PC-9 (cell line): ENCODE measurements around the gene IL10RB. TPM values are rescaled to one million over a fixed set of nuclear protein-coding genes. Genes with fewer than 3 reads are reported as not detected.
A peak's percentile ranks its signal among the peaks of the same experiment; 100 is the strongest.

Source experiments
- Bru-seq: library from RNA; stranded (reverse); fragments of 400-500 nt; gene quantifications from one replicate; lab custom pipeline; 2021; lab: Mats Ljungman, UMichigan
- BruChase-seq, 2 experiments: library from RNA; stranded (reverse); fragments of 400-500 nt; gene quantifications; one replicate each; lab custom pipeline; 2021; lab: Mats Ljungman, UMichigan
- BruUV-seq: library from RNA; stranded (reverse); fragments of 400-500 nt; replicated peaks from 2 replicates; lab custom pipeline; 2021; lab: Mats Ljungman, UMichigan
- CTCF ChIA-PET: fragments of 300-600 bp; sonication (Branson Sonifier 250); formaldehyde crosslinking; loops from one replicate; lab custom pipeline; 2022; ENCODE audit warnings: antibody characterized with exemption; lab: Charles Lee
- POLR2A ChIA-PET: fragments of 300-600 bp; sonication (Branson Sonifier 250); formaldehyde crosslinking; loops from one replicate; lab custom pipeline; 2022; ENCODE audit warnings: antibody characterized with exemption; ENCODE audit not compliant: unreplicated experiment; lab: Charles Lee
- DNase-seq, 2 experiments: peaks; one replicate each; pipeline versions ENCODE4 v3.0.0 to v3.0.0-alpha.2; 2015 to 2022; ENCODE audit warnings: mixed read lengths in 1 of 2
- H2AFZ ChIP-seq: fragments of 200-600 bp; sonication (generic); 2 replicates; pipeline ENCODE4 v1.8.1; 2017; ENCODE audit warnings: antibody characterized with exemption
- H3F3A ChIP-seq: fragments of 200-600 bp; sonication (generic); 2 replicates; pipeline ENCODE4 v1.8.1; 2017; ENCODE audit warnings: antibody characterized with exemption, mild to moderate bottlenecking, low read depth; ENCODE audit not compliant: insufficient read depth
- H3K27ac ChIP-seq: fragments of 200-600 bp; sonication (generic); 2 replicates; pipeline ENCODE4 v1.6.1; 2016; ENCODE audit warnings: mixed run types
- H3K27me3 ChIP-seq: fragments of 200-600 bp; sonication (generic); 2 replicates; pipeline ENCODE4 v1.6.1; 2016; ENCODE audit warnings: low read depth, mixed run types; ENCODE audit not compliant: insufficient read depth
- H3K36me3 ChIP-seq: fragments of 200-600 bp; sonication (generic); 2 replicates; pipeline ENCODE4 v1.6.1; 2016; ENCODE audit warnings: low read depth, mixed run types
- H3K4me1 ChIP-seq: fragments of 200-600 bp; sonication (generic); replicated peaks from 2 replicates; pipeline ENCODE4 v1.6.1; 2016; ENCODE audit warnings: mixed run types; ENCODE audit not compliant: insufficient read depth
- H3K4me2 ChIP-seq: fragments of 200-600 bp; sonication (generic); 2 replicates; pipeline ENCODE4 v1.6.1; 2017; ENCODE audit warnings: mixed run types
- H3K4me3 ChIP-seq: fragments of 200-600 bp; sonication (generic); 2 replicates; pipeline ENCODE4 v1.6.1; 2016; ENCODE audit warnings: mixed run types
- H3K79me2 ChIP-seq: fragments of 200-600 bp; sonication (generic); 2 replicates; pipeline ENCODE4 v1.6.1; 2017; ENCODE audit warnings: low read depth, mixed run types
- H3K9me2 ChIP-seq: fragments of 200-600 bp; sonication (generic); 2 replicates; pipeline ENCODE4 v1.8.1; 2017; ENCODE audit warnings: mild to moderate bottlenecking; ENCODE audit not compliant: insufficient read depth
- H3K9me3 ChIP-seq: fragments of 200-600 bp; sonication (generic); 2 replicates; pipeline ENCODE4 v1.8.1; 2016; ENCODE audit warnings: low read depth; ENCODE audit not compliant: insufficient read depth
- H4K20me1 ChIP-seq: fragments of 200-600 bp; sonication (generic); 2 replicates; pipeline ENCODE4 v1.8.1; 2017; ENCODE audit not compliant: insufficient read depth
- CTCF ChIP-seq: fragments of 200-600 bp; sonication (generic); conservative IDR thresholded peaks from 2 replicates; pipeline ENCODE4 v1.6.1; 2017; ENCODE audit warnings: mixed run types, antibody characterized with exemption, mild to moderate bottlenecking, moderate library complexity
- EZH2 ChIP-seq: fragments of 200-600 bp; sonication (generic); IDR thresholded peaks from 2 replicates; pipeline ENCODE4 v1.8.0; 2017; ENCODE audit warnings: antibody characterized with exemption, low read depth
- intact Hi-C: fragments of 100-400 bp; cut with micrococcal nuclease; formaldehyde crosslinking; loops from one replicate; pipeline ENCODE4 v1.10.0; 2022; ENCODE audit not compliant: unreplicated experiment
- long read RNA-seq: library from polyadenylated mRNA; stranded (forward); transcript quantifications from one replicate; pipeline ENCODE4 v2.0.0, GENCODE V29; 2022
- total RNA-seq: library from RNA; stranded (reverse); gene quantifications from 2 replicates; pipeline ENCODE4 v1.2.3, GENCODE V29; 2021

IL10RB gene
- total RNA-seq, result 18.3 and 23.1 TPM in 2 replicates
- percentile 62 among the genes with signal in this experiment for Bru-seq, nascent RNA
- percentile 84 among the genes with signal in this experiment for BruChase-seq, experiment 1, labeled RNA remaining after a 2-hour chase
- percentile 90 among the genes with signal in this experiment for BruChase-seq, experiment 2, labeled RNA remaining after a 6-hour chase
- long read RNA-seq, transcript IL10RB-201 (7 exons, 1,963 nt), result major isoform, 25 of 30 reads
- long read RNA-seq, partial matches to known transcripts, result 1 of 30 reads
- long read RNA-seq, other reads (novel, unspliced or antisense), result 3 of 30 reads

DNA sequence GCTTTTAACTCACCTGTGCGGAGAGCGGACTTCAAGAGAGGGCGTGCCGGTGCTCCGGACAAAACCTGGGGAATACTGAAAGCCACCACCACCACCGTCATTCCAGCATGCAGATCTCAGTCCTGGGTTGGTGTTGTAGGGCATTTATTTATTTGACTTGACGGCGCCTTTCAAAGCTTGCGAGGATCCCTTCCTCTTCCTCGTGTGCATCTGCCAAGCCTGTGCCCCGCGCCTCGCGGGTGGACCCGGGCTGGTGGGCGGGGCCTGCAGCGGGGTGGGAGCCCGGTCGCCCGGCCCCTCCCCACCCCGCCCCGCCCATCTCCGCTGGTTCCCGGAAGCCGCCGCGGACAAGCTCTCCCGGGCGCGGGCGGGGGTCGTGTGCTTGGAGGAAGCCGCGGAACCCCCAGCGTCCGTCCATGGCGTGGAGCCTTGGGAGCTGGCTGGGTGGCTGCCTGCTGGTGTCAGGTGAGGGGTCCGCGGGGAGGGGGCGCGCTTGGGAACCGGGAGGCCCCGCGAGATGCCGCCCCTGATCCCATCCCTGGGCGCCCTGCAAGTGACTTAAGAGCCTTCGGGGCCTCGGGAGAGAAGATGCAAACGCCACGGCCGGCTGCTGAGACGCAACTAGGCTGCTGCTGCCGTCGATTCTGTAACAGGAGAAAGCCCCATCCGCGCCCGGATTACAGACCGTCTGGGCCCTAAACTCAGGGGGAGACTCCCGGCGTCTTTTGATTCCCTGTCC is at the start of gene IL10RB:
TSS of gene IL10RB (plus strand) at position 318 of the 739 bp plus-strand sequence. CDS start at position 417, 99 bp downstream.
- Histone ChIP-seq H3F3A (peaks cover 26% of the 10 kb centered on the region; the same call in 1 of the 2 replicates), H3K4me2 (peak within 1 kb of the TSS; percentile 83), H3K27me3 (no peaks in the 10 kb centered on the region), H3K4me3 (peak within 1 kb of the TSS; percentile 71), H3K27ac (no peak within 1 kb of the TSS), H3K79me2 (no peaks in the 10 kb centered on the region), H3K36me3 (no peaks in the 10 kb centered on the region), H3K9me2 (no peaks in the 10 kb centered on the region), H2AFZ (peak within 1 kb of the TSS; percentile 91), H3K9me3 (no peaks in the 10 kb centered on the region), H4K20me1 (no peaks in the 10 kb centered on the region), H3K4me1 (peaks cover 23% of the 10 kb centered on the region)
- intact Hi-C loops, result loop anchor here (5.0 kb wide), 1 partner anchor 61 kb away; no protein-coding TSS in a partner anchor
- ChIA-PET CTCF (interaction anchor here (0.5 kb wide), 1 partner anchor 176 kb away, joined by 3 read pairs; no protein-coding TSS in a partner anchor), POLR2A (no interaction called here)
- DNase-seq, result peak in 1 of 2 experiments; percentile 55
- no peak for TF ChIP-seq EZH2
- TF ChIP-seq CTCF, result no peak
- no TSS peak for BruUV-seq

GRCh38 chr21:33217138-33217520 is 49.0 kb upstream of the IL10RB start:
- no TSS peak for BruUV-seq
- no peaks in the 10 kb centered on the region for H3K9me3 ChIP-seq
- no peaks in the 10 kb centered on the region for H3K27me3 ChIP-seq
- H3K4me1 ChIP-seq, result peaks cover 10% of the 10 kb centered on the region
- no peak for DNase-seq
- no peaks in the 10 kb centered on the region for H4K20me1 ChIP-seq
- TF ChIP-seq EZH2 (no peak), CTCF (no peak)
- intact Hi-C loops, result no loop called here
- POLR2A ChIA-PET, result no interaction called here
- H3K36me3 ChIP-seq, result no peaks in the 10 kb centered on the region
- no peak overlapping the region for H3K4me2 ChIP-seq
- no peaks in the 10 kb centered on the region for H3F3A ChIP-seq
- CTCF ChIA-PET, result interaction anchor here (0.6 kb wide), 1 partner anchor 166 kb away, joined by 9 read pairs; no protein-coding TSS in a partner anchor
- H3K4me3 ChIP-seq, result no peak overlapping the region
- H3K79me2 ChIP-seq, result no peaks in the 10 kb centered on the region
- H3K27ac ChIP-seq, result no peak overlapping the region
- H2AFZ ChIP-seq, result no peak overlapping the region
- no peaks in the 10 kb centered on the region for H3K9me2 ChIP-seq

- Histone ChIP-seq H3K27ac (no peak overlapping the region), H3K9me3 (no peaks in the 10 kb centered on the region), H3F3A (no peaks in the 10 kb centered on the region), H3K9me2 (no peaks in the 10 kb centered on the region), H3K27me3 (no peaks in the 10 kb centered on the region), H3K4me2 (no peak overlapping the region), H4K20me1 (no peaks in the 10 kb centered on the region), H3K36me3 (no peaks in the 10 kb centered on the region), H3K4me3 (no peak overlapping the region), H3K4me1 (peaks cover 10% of the 10 kb centered on the region), H2AFZ (no peak overlapping the region), H3K79me2 (no peaks in the 10 kb centered on the region)
- ChIA-PET POLR2A (no interaction called here), CTCF (no interaction called here)
- DNase-seq, result no peak
- BruUV-seq, result no TSS peak
- intact Hi-C loops, result no loop called here
- TF ChIP-seq EZH2 (no peak), CTCF (no peak)
Observed at GRCh38 chr21:33219300-33219699, 46.9 kb upstream of the IL10RB start.
